Mesenchymal stem cell (in vitro differentiated cells and primary cell): ENCODE measurements around the gene DBNL.
"Not testable (repeated sequence)": the region's sequence is repeated elsewhere in the genome, so short reads cannot be mapped to it uniquely, and the experiment has no call there.

Experiments used
- DNase-seq: peaks from one replicate; pipeline ENCODE4 v3.0.0-alpha.2; 2013
- H2AFZ ChIP-seq: one replicate; pipeline ENCODE4 v1.6.1; 2013; ENCODE audit warnings: low read depth, mild to moderate bottlenecking, control low read depth, inconsistent platforms, low read length, moderate library complexity
- H2AK5ac ChIP-seq: 2 replicates; pipeline ENCODE4 v1.6.1; 2013; ENCODE audit warnings: low read length, moderate library complexity, mild to moderate bottlenecking, inconsistent platforms; ENCODE audit not compliant: severe bottlenecking
- H2BK120ac ChIP-seq: one replicate; pipeline ENCODE4 v1.6.1; 2013; ENCODE audit warnings: low read depth, mild to moderate bottlenecking, inconsistent platforms, low read length, moderate library complexity
- H2BK12ac ChIP-seq, 2 experiments: one replicate each; pipeline ENCODE4 v1.6.1; 2013; ENCODE audit warnings: inconsistent platforms in 2 of 2, low read length in 2 of 2, mild to moderate bottlenecking in 2 of 2, moderate library complexity in 2 of 2, control low read depth in 1 of 2
- H2BK15ac ChIP-seq: one replicate; pipeline ENCODE4 v1.6.1; 2013; ENCODE audit warnings: mild to moderate bottlenecking, low read depth, inconsistent platforms; ENCODE audit not compliant: poor library complexity, severe bottlenecking
- H2BK5ac ChIP-seq: 2 replicates; pipeline ENCODE4 v1.6.1; 2013; ENCODE audit warnings: low read depth, mild to moderate bottlenecking, low read length, control low read depth, inconsistent platforms; ENCODE audit not compliant: poor library complexity, severe bottlenecking
- H3K14ac ChIP-seq, 2 experiments: one replicate each; pipeline ENCODE4 v1.6.1; 2013; ENCODE audit warnings: inconsistent platforms in 2 of 2, low read length in 2 of 2, control low read depth in 1 of 2, mild to moderate bottlenecking in 1 of 2, moderate library complexity in 1 of 2
- H3K18ac ChIP-seq, 2 experiments: one replicate each; pipeline ENCODE4 v1.6.1; 2013; ENCODE audit warnings: inconsistent platforms in 2 of 2, low read length in 2 of 2, control low read depth in 1 of 2, low read depth in 1 of 2, mild to moderate bottlenecking in 1 of 2
- H3K23ac ChIP-seq, 2 experiments: one replicate each; pipeline ENCODE4 v1.6.1; 2013; ENCODE audit warnings: inconsistent platforms in 2 of 2, low read length in 2 of 2, mild to moderate bottlenecking in 2 of 2, moderate library complexity in 2 of 2, control low read depth in 1 of 2
- H3K27ac ChIP-seq: 2 replicates; pipeline ENCODE4 v1.5.1; 2013; ENCODE audit warnings: mild to moderate bottlenecking, moderate library complexity, low read length, control low read depth, inconsistent platforms; ENCODE audit not compliant: poor library complexity, severe bottlenecking
- H3K27me3 ChIP-seq, 2 experiments: 2 replicates each; pipeline versions ENCODE4 v1.6.1 to v1.7.0; 2013; ENCODE audit warnings: low read length in 2 of 2, mild to moderate bottlenecking in 2 of 2, moderate library complexity in 2 of 2, control low read depth in 1 of 2, inconsistent platforms in 1 of 2; ENCODE audit not compliant: control insufficient read depth in 1 of 2, insufficient read depth in 1 of 2
- H3K36me3 ChIP-seq, 2 experiments: 2 replicates each; pipeline versions ENCODE4 v1.6.1 to v1.7.0; 2013; ENCODE audit warnings: low read length in 2 of 2, control low read depth in 1 of 2, inconsistent platforms in 1 of 2, low read depth in 1 of 2, mild to moderate bottlenecking in 1 of 2; ENCODE audit not compliant: insufficient read depth in 2 of 2, control insufficient read depth in 1 of 2
- H3K4ac ChIP-seq, 2 experiments: one replicate each; pipeline ENCODE4 v1.6.1; 2013; ENCODE audit warnings: inconsistent platforms in 2 of 2, low read length in 2 of 2, mild to moderate bottlenecking in 2 of 2, moderate library complexity in 2 of 2, control low read depth in 1 of 2, low read depth in 1 of 2
- H3K4me1 ChIP-seq: 2 replicates; pipeline ENCODE4 v1.6.1; 2013; ENCODE audit warnings: low read depth, low read length, control low read depth; ENCODE audit not compliant: control insufficient read depth, insufficient read depth
- H3K4me2 ChIP-seq: 2 replicates; pipeline ENCODE4 v1.6.1; 2013; ENCODE audit warnings: low read length, mild to moderate bottlenecking, inconsistent platforms; ENCODE audit not compliant: poor library complexity, severe bottlenecking
- H3K4me3 ChIP-seq, 2 experiments: 2 replicates each; pipeline versions ENCODE4 v1.5.1 to v1.7.0; 2013; ENCODE audit warnings: low read length in 2 of 2, mild to moderate bottlenecking in 2 of 2, control low read depth in 1 of 2, low read depth in 1 of 2; ENCODE audit not compliant: insufficient read depth in 1 of 2
- H3K79me1 ChIP-seq: replicated peaks from 2 replicates; pipeline ENCODE4 v1.6.1; 2013; ENCODE audit warnings: mild to moderate bottlenecking, control low read depth, low read length, inconsistent platforms; ENCODE audit not compliant: poor library complexity, severe bottlenecking
- H3K9ac ChIP-seq: 2 replicates; pipeline ENCODE4 v1.7.0; 2013; ENCODE audit warnings: mild to moderate bottlenecking, low read length, moderate library complexity
- H3K9me3 ChIP-seq: 2 replicates; pipeline ENCODE4 v1.7.0; 2013; ENCODE audit warnings: mild to moderate bottlenecking, low read length; ENCODE audit not compliant: control insufficient read depth
- H4K8ac ChIP-seq: one replicate; pipeline ENCODE4 v1.6.1; 2013; ENCODE audit warnings: inconsistent platforms, mild to moderate bottlenecking, low read length, moderate library complexity
- H4K91ac ChIP-seq: one replicate; pipeline ENCODE4 v1.6.1; 2013; ENCODE audit warnings: mild to moderate bottlenecking, low read length, inconsistent platforms
- WGBS: methylation state at CpG from one replicate; pipeline ENCODE4 v1.1.7; 2013; ENCODE audit warnings: mixed read lengths; 5-methylcytosine and 5-hydroxymethylcytosine counted together

Gene DBNL

DNA sequence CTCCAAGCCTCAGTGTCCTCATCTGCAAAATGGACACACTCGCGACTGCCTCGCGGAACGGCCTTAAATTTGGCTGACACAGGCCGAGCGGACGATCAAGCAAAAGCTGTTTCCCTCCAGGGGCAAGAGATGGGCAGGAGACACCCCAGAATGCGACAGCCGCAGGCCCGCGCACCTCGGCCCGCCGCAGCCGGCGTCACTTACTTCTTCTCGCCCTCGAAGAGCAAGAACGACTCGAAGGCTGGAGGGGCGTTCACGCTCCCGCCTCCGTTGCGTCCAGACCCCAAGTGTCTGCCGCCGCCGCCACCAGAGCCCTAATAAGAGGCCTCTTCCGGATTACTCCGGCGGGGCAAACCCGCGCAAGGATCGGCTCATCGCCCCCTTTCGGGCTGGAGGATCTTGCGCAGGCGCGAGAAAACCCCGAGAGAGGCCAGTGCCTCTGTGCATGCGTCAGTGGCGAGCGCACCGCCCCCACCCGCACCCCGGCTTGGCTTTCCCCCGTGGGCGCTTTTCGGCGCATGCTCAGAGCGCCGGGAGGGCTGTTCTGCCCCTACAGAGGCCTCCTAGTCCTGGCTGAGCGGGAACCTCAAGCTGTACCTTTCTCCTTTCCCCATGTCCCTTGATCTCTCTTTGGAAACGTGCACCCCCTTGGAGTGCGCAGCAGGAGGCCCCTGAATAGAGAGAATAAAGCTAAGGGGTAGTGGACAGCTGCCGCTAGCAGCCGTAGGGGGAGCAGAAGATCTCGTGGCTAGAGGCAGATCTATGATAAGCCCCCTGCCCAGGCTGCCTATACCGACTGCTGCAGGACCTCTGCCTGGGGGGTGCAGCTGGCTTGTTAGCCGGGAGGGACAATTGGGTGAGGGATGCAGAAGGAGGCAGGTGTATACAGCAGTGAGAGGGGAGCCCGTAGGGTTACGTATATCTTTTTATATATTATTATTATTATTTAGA lies 25.4 kb upstream of the DBNL start:
- not testable (repeated sequence) for H3K4me1 ChIP-seq, H3K27me3 ChIP-seq, H2BK12ac ChIP-seq, H2AK5ac ChIP-seq, H2BK5ac ChIP-seq, H3K36me3 ChIP-seq, H3K79me1 ChIP-seq, H3K9me3 ChIP-seq, H3K27ac ChIP-seq, H2BK15ac ChIP-seq, H2BK120ac ChIP-seq, H3K23ac ChIP-seq, H4K91ac ChIP-seq
- peak overlapping the region; percentile 91 for H3K9ac ChIP-seq
- H4K8ac ChIP-seq, result peak overlapping the region; percentile 77
- under 1% methylated on average over 44 of the region's 63 CpGs for WGBS
- H3K4me3 ChIP-seq, result peak overlapping the region; percentile 81 to 87
- peak overlapping the region; percentile 58 for H3K4me2 ChIP-seq
- H3K18ac ChIP-seq, result peak overlapping the region; percentile 43 to 90
- H2AFZ ChIP-seq, result peak overlapping the region; percentile 81
- DNase-seq, result peak; percentile 97
- H3K14ac ChIP-seq, result peak overlapping the region in 1 of 2 experiments; percentile 32
- H3K4ac ChIP-seq, result peak overlapping the region in 1 of 2 experiments; percentile 28

DNA sequence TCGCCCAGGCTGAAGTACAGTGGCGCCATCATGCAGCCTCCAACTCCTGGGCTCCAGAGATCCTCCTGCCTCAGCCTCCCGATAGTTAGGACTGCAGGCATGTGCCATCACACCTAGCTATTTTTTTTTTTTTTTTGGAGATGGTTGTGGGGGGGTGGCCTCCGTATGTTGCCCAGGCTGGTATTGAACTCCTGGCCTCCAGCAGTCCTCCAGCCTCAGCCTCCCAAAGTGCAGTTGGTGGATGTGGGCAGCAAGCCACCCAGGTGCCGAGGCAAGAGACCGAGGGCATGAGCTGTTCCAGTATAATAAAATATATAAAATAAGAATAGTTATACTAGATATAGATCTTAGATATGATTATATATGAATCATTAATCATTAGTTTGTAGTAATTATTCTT lies 24.7 kb upstream of the DBNL start:
- H3K4me3 ChIP-seq, H3K14ac ChIP-seq, H4K91ac ChIP-seq, H3K27ac ChIP-seq, H3K79me1 ChIP-seq, H2AFZ ChIP-seq, H3K18ac ChIP-seq, H3K9me3 ChIP-seq, H3K4me2 ChIP-seq, H2AK5ac ChIP-seq, H3K4me1 ChIP-seq, H4K8ac ChIP-seq, H2BK120ac ChIP-seq, H3K36me3 ChIP-seq, DNase-seq, H3K23ac ChIP-seq, H3K9ac ChIP-seq, H3K27me3 ChIP-seq, H2BK15ac ChIP-seq, H3K4ac ChIP-seq, H2BK12ac ChIP-seq, H2BK5ac ChIP-seq: not testable (repeated sequence)
- WGBS, result no CpG with 5 or more reads among the region's 6 CpGs

DNA sequence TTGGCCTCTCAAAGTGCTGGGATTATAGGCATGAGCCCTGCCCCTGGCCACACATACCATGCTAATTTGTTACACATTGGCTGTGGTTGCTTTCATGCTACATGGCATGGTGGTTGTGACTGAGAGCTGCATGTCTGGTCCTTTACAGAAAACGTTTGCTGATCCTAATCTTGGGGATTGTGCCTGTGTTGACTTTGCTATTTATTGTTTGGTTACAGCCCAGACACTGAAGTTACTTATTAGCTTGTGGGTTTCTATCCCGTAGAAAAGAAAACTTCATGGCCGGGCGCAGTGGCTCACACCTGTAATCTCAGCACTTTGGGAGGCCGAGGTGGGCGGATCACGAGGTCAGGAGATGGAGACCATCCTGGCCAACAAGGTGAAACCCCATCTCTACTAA lies 22.4 kb upstream of the DBNL start:
- H3K18ac ChIP-seq, H2BK5ac ChIP-seq, H3K4me1 ChIP-seq, H3K9ac ChIP-seq, H3K36me3 ChIP-seq, H2AK5ac ChIP-seq, H4K8ac ChIP-seq, H4K91ac ChIP-seq, H3K4me2 ChIP-seq, DNase-seq, H3K23ac ChIP-seq, H2BK120ac ChIP-seq, H3K4ac ChIP-seq, H3K27ac ChIP-seq, H2BK12ac ChIP-seq, H3K79me1 ChIP-seq, H2BK15ac ChIP-seq, H2AFZ ChIP-seq, H3K9me3 ChIP-seq, H3K27me3 ChIP-seq, H3K4me3 ChIP-seq, H3K14ac ChIP-seq: not testable (repeated sequence)
- WGBS, result 90% methylated on average over 6 of the region's 7 CpGs

DNA sequence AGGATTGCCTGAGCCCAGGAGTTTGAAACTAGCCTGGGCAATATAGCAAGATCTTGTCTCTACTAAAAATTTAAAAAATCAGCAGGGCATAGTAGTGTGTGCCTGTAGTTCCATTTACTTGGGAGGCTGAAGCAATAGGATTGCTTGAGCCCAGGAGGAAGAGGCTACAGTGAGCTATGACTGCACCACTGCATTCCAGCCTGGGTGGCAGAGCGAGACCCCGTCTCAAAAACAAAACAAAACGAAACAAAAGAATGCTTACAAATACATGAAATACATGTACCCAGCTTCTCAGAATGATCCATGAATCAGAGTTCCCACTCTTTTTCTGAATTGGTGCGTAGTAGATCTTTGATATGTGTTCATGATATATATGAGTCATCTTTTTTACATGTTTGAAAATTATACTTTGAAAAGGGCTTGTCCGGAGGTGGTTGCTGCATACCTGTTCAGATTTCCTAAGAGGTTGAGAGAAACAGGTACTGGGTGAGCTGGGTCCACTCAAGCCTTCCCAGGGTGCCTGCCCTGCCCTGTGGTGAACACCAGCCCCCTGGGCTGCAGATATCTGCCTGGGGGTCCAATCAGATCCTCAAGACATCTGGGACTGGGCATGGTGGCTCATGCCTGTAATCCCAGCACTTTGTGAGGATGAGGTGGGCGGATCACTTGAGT lies 21.6 kb upstream of the DBNL start:
- not testable (repeated sequence) for DNase-seq, H3K9ac ChIP-seq, H2AK5ac ChIP-seq

More for the DNA sequence above, 21.6 kb upstream of the DBNL start:
- H3K4me3 ChIP-seq, H2BK5ac ChIP-seq, H4K91ac ChIP-seq, H3K18ac ChIP-seq, H3K27ac ChIP-seq, H3K4me1 ChIP-seq, H3K23ac ChIP-seq, H3K36me3 ChIP-seq, H2BK120ac ChIP-seq, H3K14ac ChIP-seq, H2BK12ac ChIP-seq, H3K9me3 ChIP-seq, H2AFZ ChIP-seq, H3K4me2 ChIP-seq, H4K8ac ChIP-seq, H3K27me3 ChIP-seq, H2BK15ac ChIP-seq, H3K79me1 ChIP-seq, H3K4ac ChIP-seq: not testable (repeated sequence)
- WGBS, result 82% methylated on average over 3 of the region's 6 CpGs
